Right lobe of liver (tissue), 4 donors: ENCODE measurements around the gene LRRC1.

ENCODE experiments used
- POLR2A ChIP-seq: fragments of 450-650 bp; IDR thresholded peaks from one replicate; pipeline ENCODE4 v1.6.1; 2017; ENCODE audit warnings: antibody characterized with exemption, mild to moderate bottlenecking
- TF ChIP-seq, protein P1 (sequence below), 4 donors: fragments of 200-600 bp in 3 of 4; fragments of 450-650 bp in 1 of 4; IDR thresholded peaks; one replicate each; pipeline versions ENCODE4 v1.5.1 to v1.8.0; 2016 to 2022; ENCODE audit warnings: antibody characterized with exemption in 4 of 4, mild to moderate bottlenecking in 2 of 4
- donor health status: DM: no; HTN: no; CAD: no.
- donor health status: DM: no; HTN: no; CAD: no.
- donor health status: DM: no; HTN: yes; CAD: no.

DNA sequence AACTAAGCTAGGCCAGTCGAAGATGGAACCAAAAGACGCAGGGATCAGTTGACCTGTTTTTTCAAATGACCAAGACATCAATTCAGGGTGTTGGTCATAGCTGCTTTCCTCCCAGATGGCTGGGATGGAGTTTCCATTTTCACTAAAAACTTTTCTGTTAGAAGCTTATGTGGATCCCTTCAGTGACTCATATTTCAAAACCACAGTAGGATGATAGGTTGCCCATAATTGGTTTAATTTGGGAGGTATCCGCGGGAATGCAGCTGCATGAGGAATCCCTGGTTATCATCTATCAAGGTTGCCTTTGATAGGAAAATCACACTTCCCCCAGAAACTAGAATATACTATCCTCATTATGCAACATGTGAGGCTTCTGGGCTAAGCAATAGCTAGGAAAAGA is 165.5 kb downstream of the LRRC1 start:
- TF ChIP-seq, protein P1, sequence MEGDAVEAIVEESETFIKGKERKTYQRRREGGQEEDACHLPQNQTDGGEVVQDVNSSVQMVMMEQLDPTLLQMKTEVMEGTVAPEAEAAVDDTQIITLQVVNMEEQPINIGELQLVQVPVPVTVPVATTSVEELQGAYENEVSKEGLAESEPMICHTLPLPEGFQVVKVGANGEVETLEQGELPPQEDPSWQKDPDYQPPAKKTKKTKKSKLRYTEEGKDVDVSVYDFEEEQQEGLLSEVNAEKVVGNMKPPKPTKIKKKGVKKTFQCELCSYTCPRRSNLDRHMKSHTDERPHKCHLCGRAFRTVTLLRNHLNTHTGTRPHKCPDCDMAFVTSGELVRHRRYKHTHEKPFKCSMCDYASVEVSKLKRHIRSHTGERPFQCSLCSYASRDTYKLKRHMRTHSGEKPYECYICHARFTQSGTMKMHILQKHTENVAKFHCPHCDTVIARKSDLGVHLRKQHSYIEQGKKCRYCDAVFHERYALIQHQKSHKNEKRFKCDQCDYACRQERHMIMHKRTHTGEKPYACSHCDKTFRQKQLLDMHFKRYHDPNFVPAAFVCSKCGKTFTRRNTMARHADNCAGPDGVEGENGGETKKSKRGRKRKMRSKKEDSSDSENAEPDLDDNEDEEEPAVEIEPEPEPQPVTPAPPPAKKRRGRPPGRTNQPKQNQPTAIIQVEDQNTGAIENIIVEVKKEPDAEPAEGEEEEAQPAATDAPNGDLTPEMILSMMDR (IDR thresholded peaks at IDR 0.05), result no peak
- TF ChIP-seq POLR2A, result no peak
